Aorta (tissue), 5 donors: Measurements from ENCODE around the gene COL25A1. TPM values are rescaled to one million over a fixed set of nuclear protein-coding genes. Genes with fewer than 3 reads are reported as not detected.

Experiments
- ATAC-seq: fragments of 200-7000 bp; cut with Tn5 transposase; one replicate; pipeline ENCODE4 v1.9.1; 2022; ENCODE audit warnings: moderate library complexity; ENCODE audit not compliant: low FRiP score
- DNase-seq, 2 donors: peaks; one replicate each; pipeline ENCODE4 v3.0.0-alpha.2; 2020
- H3K27ac ChIP-seq, 2 donors: one replicate each; pipeline ENCODE4 v1.5.1; 2013; ENCODE audit warnings: low read length in 2 of 2, mild to moderate bottlenecking in 2 of 2, moderate library complexity in 2 of 2, control low read depth in 1 of 2, inconsistent platforms in 1 of 2, low read depth in 1 of 2
- H3K27me3 ChIP-seq, 2 donors: one replicate each; pipeline ENCODE4 v1.6.1; 2013; ENCODE audit warnings: control low read depth in 1 of 2, low read length in 1 of 2, mild to moderate bottlenecking in 1 of 2, moderate library complexity in 1 of 2; ENCODE audit not compliant: insufficient read depth in 2 of 2, control insufficient read depth in 1 of 2
- H3K36me3 ChIP-seq, 2 donors: one replicate each; pipeline ENCODE4 v1.6.1; 2013; ENCODE audit warnings: control low read depth in 1 of 2, low read length in 1 of 2, mild to moderate bottlenecking in 1 of 2; ENCODE audit not compliant: insufficient read depth in 2 of 2, control insufficient read depth in 1 of 2
- H3K4me1 ChIP-seq, 2 donors: one replicate each; pipeline ENCODE4 v1.6.1; 2013; ENCODE audit warnings: low read length in 2 of 2, control low read depth in 1 of 2, mild to moderate bottlenecking in 1 of 2, moderate library complexity in 1 of 2; ENCODE audit not compliant: insufficient read depth in 2 of 2, control insufficient read depth in 1 of 2
- H3K4me3 ChIP-seq, 2 donors: one replicate each; pipeline ENCODE4 v1.5.1; 2013; ENCODE audit warnings: low read length in 2 of 2, control low read depth in 1 of 2, mild to moderate bottlenecking in 1 of 2
- H3K9me3 ChIP-seq: one replicate; pipeline ENCODE4 v1.6.1; 2013; ENCODE audit warnings: mild to moderate bottlenecking, low read length; ENCODE audit not compliant: control insufficient read depth
- WGBS, 2 donors: extraction: QIAGEN DNeasy Blood & Tissue Kit; methylation state at CpG; one replicate each; pipeline ENCODE4 v1.1.7; 2013; 5-methylcytosine and 5-hydroxymethylcytosine counted together
- intact Hi-C, 2 donors: fragments of 100-400 bp; cut with DNase I; formaldehyde crosslinking; loops; one replicate each; pipeline versions ENCODE4 v1.14.2 to v1.15.0; 2022
- polyA plus RNA-seq, 2 donors: library from polyadenylated mRNA; stranded (reverse); fragments of 200-250 nt; gene quantifications; one replicate each; pipeline ENCODE4 v1.2.3, GENCODE V29; 2013
- total RNA-seq, 2 donors: library from RNA; stranded (reverse); fragmentation: NEBNext Ultra II Directional; extraction: Animal tissue kit (Norgen Biotek cat#: 25700); gene quantifications; one replicate each; pipeline ENCODE4 v1.2.1, GENCODE V29; 2021
- donor health status: healthy with polysubstance abuse.
- donor health status: Bipolar disorder and iron deficiency.
- donor health status: DM: no; HTN: no; CAD: no.
- donor health status: DM: no; HTN: no; CAD: no.
- donor health status: DM: yes; HTN: yes; CAD: no.

Gene COL25A1
- total and polyA plus RNA-seq, 4 donors, result 0.08 to 8.1 (median 1.3) TPM

DNA sequence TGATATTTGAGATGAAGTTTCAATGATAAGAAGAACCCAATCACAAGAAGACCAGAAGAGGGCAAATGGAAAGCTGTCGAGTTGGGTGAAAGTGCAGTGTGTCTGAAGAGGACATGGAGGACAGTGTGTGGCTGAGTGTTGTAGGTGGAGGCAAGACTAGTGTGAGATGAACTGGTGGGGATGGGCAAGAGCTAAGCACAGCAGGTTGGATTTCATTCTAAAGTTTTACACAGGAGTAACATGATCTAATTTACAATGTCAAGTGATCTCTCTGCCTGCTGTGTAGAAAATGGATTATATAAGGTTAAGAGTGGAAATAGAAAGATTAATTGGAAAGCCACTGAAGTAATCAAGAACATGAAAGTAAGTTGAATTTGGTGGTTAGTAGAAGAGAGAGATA lies 331.0 kb downstream of the COL25A1 start:
- ATAC-seq (no peak), DNase-seq (no peak)
- intact Hi-C loops, result no loop called here
- H3K36me3 ChIP-seq, result no peaks in the 10 kb centered on the region
- H3K4me3 ChIP-seq, result no peak overlapping the region
- no peak overlapping the region for H3K27ac ChIP-seq
- no peaks in the 10 kb centered on the region for H3K4me1 ChIP-seq
- peaks cover 2% of the 10 kb centered on the region for H3K9me3 ChIP-seq
- WGBS, 2 donors, result 0% methylated on average over 1 of the region's 1 CpG
- no peaks in the 10 kb centered on the region for H3K27me3 ChIP-seq

DNA sequence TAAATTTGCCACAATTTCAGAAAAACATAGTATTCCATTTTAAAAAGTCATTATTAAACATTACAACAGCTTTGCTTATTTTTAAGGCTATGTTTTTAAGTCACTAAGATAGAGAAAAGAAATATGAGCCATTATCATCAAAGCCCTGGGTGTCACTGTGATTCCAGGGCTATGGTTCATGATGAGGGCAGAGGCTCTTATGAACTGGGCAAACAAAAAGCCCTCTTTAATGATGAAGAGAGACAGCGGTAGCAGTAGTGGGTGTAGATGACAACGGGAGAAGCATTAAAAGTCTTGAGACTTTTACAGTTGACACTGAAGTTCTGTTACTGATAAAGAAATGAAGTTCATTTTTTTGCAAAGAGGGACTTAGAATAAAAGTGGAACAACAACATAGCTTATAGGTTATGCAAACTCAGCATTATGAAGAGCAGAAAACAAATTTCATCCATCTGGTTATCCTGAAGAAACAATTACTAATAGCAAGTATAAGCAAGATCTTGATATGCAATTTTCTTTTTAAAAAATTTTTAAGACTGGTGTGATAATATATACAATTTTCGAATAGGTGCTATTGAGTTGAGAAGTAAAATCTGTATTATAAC lies 336.9 kb downstream of the COL25A1 start:
- peaks cover 2% of the 10 kb centered on the region for H3K9me3 ChIP-seq
- H3K4me3 ChIP-seq, result no peak overlapping the region
- 55 to 62% methylated on average over 3 of the region's 3 CpGs for WGBS, 2 donors
- H3K27me3 ChIP-seq, result no peaks in the 10 kb centered on the region
- intact Hi-C loops, result no loop called here
- no peak for DNase-seq
- ATAC-seq, result no peak
- H3K36me3 ChIP-seq, result no peaks in the 10 kb centered on the region
- no peak overlapping the region for H3K27ac ChIP-seq
- no peaks in the 10 kb centered on the region for H3K4me1 ChIP-seq

DNA sequence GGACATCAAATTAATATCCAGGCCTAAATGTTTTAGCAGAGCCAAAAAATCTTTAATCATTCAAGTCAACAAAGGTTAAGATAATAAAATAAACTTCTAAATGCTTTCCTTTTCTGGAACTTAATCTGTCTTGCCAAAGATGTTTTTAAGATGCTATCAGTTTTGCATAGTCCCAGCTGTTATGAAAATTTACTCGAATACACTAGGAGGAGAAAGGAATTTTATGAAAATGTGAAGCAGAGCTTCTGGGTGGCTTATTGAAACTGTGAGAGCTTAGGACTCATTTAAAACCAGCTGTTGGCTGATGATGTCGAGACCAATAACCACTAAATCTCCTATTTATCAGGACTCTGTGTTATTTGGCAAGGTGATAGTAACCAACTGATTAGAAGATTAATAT lies 337.4 kb downstream of the COL25A1 start:
- H3K4me1 ChIP-seq, result no peaks in the 10 kb centered on the region
- no peaks in the 10 kb centered on the region for H3K36me3 ChIP-seq
- H3K27me3 ChIP-seq, result no peaks in the 10 kb centered on the region
- H3K27ac ChIP-seq, result no peak overlapping the region
- H3K4me3 ChIP-seq, result no peak overlapping the region
- intact Hi-C loops, result no loop called here
- peaks cover 2% of the 10 kb centered on the region for H3K9me3 ChIP-seq
- ATAC-seq, result no peak
- no peak for DNase-seq
- 23 to 28% methylated on average over 2 of the region's 2 CpGs for WGBS, 2 donors

DNA sequence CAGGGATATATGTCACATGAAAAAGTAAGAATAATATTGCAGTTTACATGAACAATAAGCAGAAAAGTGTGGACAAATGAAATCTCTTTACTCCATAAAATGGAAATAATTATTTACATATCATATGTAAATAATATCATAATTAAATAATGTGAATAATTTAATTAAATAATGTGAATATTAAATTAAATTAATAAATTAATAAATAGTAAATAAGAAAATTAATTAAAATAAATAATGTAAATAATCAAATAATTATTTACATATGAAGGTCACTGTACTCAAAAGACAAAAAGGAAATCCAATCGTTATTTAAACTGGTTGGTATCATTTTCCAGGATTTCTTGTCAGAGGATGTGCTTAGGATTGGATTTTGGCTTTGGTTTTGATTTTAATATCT lies 338.5 kb downstream of the COL25A1 start:
- Histone ChIP-seq H3K4me3 (no peak overlapping the region), H3K4me1 (no peaks in the 10 kb centered on the region), H3K9me3 (no peaks in the 10 kb centered on the region), H3K27me3 (no peaks in the 10 kb centered on the region), H3K36me3 (no peaks in the 10 kb centered on the region), H3K27ac (no peak overlapping the region)
- no peak for ATAC-seq
- DNase-seq, result no peak
- 94 to 96% methylated on average over 1 of the region's 1 CpG for WGBS, 2 donors
- intact Hi-C loops, result no loop called here

DNA sequence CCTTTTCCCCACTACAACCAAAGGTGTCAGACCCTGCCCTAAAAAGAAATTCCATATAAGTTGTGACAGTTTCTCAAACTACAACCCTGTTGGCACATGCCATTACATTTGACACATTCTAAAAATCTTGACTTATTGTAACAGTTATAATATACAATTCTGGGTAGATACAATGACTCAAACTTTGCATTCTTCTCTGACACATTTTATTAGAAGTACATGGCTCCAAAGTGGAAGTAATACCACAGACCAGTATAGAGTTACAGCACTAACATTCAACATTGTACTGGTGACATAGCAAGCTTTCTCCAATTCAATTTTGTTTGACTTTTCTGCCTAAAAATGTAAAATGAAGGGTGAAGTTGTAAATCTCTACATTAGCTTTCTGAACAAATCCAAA lies 343.0 kb downstream of the COL25A1 start:
- intact Hi-C loops, result no loop called here

DNA sequence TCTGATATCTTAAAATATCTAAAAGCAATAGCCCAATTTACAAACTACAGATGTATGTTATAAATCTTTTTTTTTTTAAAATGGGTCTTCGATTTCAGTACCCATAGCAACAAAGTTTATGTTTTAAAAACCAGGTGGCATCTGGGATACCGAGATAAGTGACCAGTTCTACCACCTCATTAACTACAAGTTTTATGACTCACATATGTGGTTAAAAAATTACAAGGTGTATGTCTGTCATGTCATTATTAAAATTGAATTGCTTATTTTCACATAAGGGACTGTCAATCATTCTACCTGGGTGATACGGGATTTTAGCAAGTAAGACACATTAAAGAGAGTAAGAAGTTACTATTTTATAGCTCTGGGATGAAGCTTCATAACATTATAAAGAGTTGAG lies 347.6 kb downstream of the COL25A1 start:
- no peaks in the 10 kb centered on the region for H3K27me3 ChIP-seq
- H3K27ac ChIP-seq, result no peak overlapping the region
- H3K36me3 ChIP-seq, result no peaks in the 10 kb centered on the region
- ATAC-seq, result no peak
- no peak overlapping the region for H3K4me3 ChIP-seq
- no peaks in the 10 kb centered on the region for H3K9me3 ChIP-seq
- H3K4me1 ChIP-seq, result no peaks in the 10 kb centered on the region
- intact Hi-C loops, result no loop called here
- WGBS, 2 donors, result 84 to 89% methylated on average over 3 of the region's 3 CpGs
- no peak for DNase-seq

More for the DNA sequence above, 343.0 kb downstream of the COL25A1 start:
- H3K9me3 ChIP-seq, result no peaks in the 10 kb centered on the region
- ATAC-seq (no peak), DNase-seq (no peak)
- H3K4me3 ChIP-seq, result no peak overlapping the region
- H3K36me3 ChIP-seq, result no peaks in the 10 kb centered on the region
- no peaks in the 10 kb centered on the region for H3K4me1 ChIP-seq
- no peaks in the 10 kb centered on the region for H3K27me3 ChIP-seq
- no peak overlapping the region for H3K27ac ChIP-seq

DNA sequence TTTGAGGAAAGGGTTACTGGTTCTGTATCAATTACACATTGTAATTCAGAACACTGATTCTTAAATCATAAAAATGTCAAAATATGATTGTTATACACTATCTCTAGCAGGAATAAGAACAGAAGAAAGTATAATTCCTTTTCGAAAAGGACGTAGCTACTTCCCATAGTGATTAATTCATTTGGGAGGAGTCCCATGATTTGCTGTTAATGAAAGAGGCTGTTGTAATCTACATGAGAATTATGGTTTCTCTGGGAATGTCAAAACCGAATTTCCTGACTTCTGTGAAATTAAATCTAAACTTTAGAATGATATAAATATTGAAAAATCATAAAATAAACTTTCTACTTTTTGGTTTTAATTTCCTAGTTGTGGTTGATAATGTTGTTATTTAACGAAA lies 348.5 kb downstream of the COL25A1 start:
- Histone ChIP-seq H3K4me3 (no peak overlapping the region), H3K27ac (no peak overlapping the region), H3K27me3 (no peaks in the 10 kb centered on the region), H3K4me1 (no peaks in the 10 kb centered on the region), H3K36me3 (no peaks in the 10 kb centered on the region), H3K9me3 (no peaks in the 10 kb centered on the region)
- intact Hi-C loops, result no loop called here
- ATAC-seq, result no peak
- no peak for DNase-seq
- 64 to 71% methylated on average over 4 of the region's 4 CpGs for WGBS, 2 donors

DNA sequence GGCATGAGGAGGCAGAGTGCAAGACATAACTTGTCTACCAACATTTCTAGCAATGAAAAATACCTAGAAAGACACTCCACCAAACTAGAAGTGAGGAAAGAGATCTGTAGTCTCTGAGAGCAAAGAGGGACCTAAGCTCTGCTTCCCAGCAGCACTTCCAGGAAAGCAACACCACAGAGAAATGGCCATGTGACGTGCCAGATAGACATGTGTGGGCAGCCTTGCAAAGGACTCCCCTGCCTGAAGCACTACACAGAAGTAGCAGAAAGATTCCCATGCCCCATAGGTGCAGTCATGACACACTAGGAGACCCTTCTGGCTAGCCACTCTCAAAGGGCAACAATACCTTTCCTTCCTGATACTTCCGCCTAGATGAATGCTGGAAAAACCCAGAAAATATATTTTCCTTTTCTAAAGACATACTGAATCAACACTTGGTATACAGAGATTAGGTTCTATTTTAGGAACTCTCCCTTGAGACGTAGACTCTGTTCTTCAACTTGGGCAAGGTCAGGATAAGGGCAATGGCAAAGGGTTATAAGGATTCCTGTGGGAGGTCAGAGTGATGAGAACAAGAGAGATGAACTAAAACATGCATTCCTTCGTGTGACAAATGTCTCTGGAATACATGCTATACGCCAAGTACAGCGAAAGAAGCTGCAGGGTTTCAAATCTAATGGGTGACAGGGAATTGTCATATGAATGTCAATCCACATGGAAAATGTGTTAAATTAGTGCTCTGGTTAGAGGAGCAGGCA lies 352.1 kb downstream of the COL25A1 start:
- intact Hi-C loops, result no loop called here
- H3K36me3 ChIP-seq, result no peaks in the 10 kb centered on the region
- no peaks in the 10 kb centered on the region for H3K4me1 ChIP-seq
- H3K9me3 ChIP-seq, result no peaks in the 10 kb centered on the region
- H3K27ac ChIP-seq, result no peak overlapping the region
- 51 to 60% methylated on average over 6 of the region's 6 CpGs for WGBS, 2 donors
- DNase-seq (no peak), ATAC-seq (no peak)
- no peak overlapping the region for H3K4me3 ChIP-seq
- no peaks in the 10 kb centered on the region for H3K27me3 ChIP-seq

DNA sequence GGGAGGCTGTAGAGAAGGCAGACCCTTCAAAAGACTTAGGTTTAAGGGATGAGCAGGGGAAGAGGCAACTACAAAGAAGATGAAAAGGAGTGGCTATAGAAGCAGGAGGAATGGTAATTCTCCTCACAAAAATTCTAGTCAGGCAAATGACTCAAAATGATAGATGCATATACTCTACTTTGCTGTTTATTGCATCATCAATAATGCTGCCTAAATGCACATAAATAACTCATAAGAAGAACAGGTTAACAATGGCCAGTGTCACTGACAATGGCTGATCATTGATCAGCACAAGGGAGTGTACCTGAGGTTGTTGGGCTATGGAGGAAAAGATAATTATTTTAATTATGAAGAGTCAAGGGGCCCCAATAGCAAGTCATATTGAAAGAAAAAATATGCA lies 354.9 kb downstream of the COL25A1 start:
- no peak overlapping the region for H3K27ac ChIP-seq
- H3K4me1 ChIP-seq, result no peaks in the 10 kb centered on the region
- no peak for ATAC-seq
- intact Hi-C loops, result no loop called here
- DNase-seq, result no peak
- no peaks in the 10 kb centered on the region for H3K9me3 ChIP-seq
- no peaks in the 10 kb centered on the region for H3K36me3 ChIP-seq
- no peaks in the 10 kb centered on the region for H3K27me3 ChIP-seq
- H3K4me3 ChIP-seq, result no peak overlapping the region
